Esophagus muscularis mucosa (tissue), 3 donors: ENCODE measurements around the gene RNF125.

Experiments
- POLR2A ChIP-seq: fragments of 450-650 bp; IDR thresholded peaks from one replicate; pipeline ENCODE4 v1.6.1; 2017; ENCODE audit warnings: antibody characterized with exemption, moderate library complexity, mild to moderate bottlenecking, low read depth
- TF ChIP-seq, protein P1 (sequence below), 3 experiments: fragments of 200-600 bp in 2 of 3; fragments of 450-650 bp in 1 of 3; sonication (generic) in 2 of 3; IDR thresholded peaks; one replicate each; pipeline ENCODE4 v1.5.1; 2017 to 2019; ENCODE audit warnings: antibody characterized with exemption in 3 of 3, mild to moderate bottlenecking in 2 of 3, moderate library complexity in 1 of 3

GRCh38 chr18:32036506-32037180, 18.0 kb downstream of the RNF125 start:
- no peak for TF ChIP-seq POLR2A
- TF ChIP-seq, protein P1, sequence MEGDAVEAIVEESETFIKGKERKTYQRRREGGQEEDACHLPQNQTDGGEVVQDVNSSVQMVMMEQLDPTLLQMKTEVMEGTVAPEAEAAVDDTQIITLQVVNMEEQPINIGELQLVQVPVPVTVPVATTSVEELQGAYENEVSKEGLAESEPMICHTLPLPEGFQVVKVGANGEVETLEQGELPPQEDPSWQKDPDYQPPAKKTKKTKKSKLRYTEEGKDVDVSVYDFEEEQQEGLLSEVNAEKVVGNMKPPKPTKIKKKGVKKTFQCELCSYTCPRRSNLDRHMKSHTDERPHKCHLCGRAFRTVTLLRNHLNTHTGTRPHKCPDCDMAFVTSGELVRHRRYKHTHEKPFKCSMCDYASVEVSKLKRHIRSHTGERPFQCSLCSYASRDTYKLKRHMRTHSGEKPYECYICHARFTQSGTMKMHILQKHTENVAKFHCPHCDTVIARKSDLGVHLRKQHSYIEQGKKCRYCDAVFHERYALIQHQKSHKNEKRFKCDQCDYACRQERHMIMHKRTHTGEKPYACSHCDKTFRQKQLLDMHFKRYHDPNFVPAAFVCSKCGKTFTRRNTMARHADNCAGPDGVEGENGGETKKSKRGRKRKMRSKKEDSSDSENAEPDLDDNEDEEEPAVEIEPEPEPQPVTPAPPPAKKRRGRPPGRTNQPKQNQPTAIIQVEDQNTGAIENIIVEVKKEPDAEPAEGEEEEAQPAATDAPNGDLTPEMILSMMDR (IDR thresholded peaks at IDR 0.05) = no peak
